H9 (cell line): ENCODE measurements around the gene ARHGAP24. TPM values are rescaled to one million over a fixed set of nuclear protein-coding genes. Genes with fewer than 3 reads are reported as not detected.

Source experiments
- DNase-seq: peaks from one replicate; pipeline ENCODE4 v3.0.0-alpha.2; 2017
- H2AFZ ChIP-seq: one replicate; pipeline ENCODE4 v1.6.1; 2013; ENCODE audit warnings: mild to moderate bottlenecking, low read length, control low read depth, moderate library complexity
- H2AK5ac ChIP-seq: 2 replicates; pipeline ENCODE4 v1.6.1; 2013; ENCODE audit warnings: low read length, control low read depth, mixed read lengths; ENCODE audit not compliant: insufficient read length
- H2BK120ac ChIP-seq: one replicate; pipeline ENCODE4 v1.6.1; 2013; ENCODE audit warnings: low read depth, mild to moderate bottlenecking, low read length, control low read depth, inconsistent platforms; ENCODE audit not compliant: poor library complexity, severe bottlenecking
- H2BK12ac ChIP-seq: 2 replicates; pipeline ENCODE4 v1.6.1; 2013; ENCODE audit warnings: low read length, control low read depth, mixed read lengths, low read depth; ENCODE audit not compliant: insufficient read length
- H2BK15ac ChIP-seq: 2 replicates; pipeline ENCODE4 v1.6.1; 2013; ENCODE audit warnings: low read depth, low read length, control low read depth
- H2BK20ac ChIP-seq: one replicate; pipeline ENCODE4 v1.6.1; 2013; ENCODE audit warnings: low read depth, mild to moderate bottlenecking, low read length, control low read depth, inconsistent platforms; ENCODE audit not compliant: poor library complexity, severe bottlenecking
- H2BK5ac ChIP-seq: 2 replicates; pipeline ENCODE4 v1.6.1; 2013; ENCODE audit warnings: low read length, control low read depth, mixed read lengths; ENCODE audit not compliant: insufficient read length
- H3K14ac ChIP-seq: 2 replicates; pipeline ENCODE4 v1.6.1; 2013; ENCODE audit warnings: low read length, control low read depth; ENCODE audit not compliant: insufficient read depth
- H3K18ac ChIP-seq: 2 replicates; pipeline ENCODE4 v1.6.1; 2013; ENCODE audit warnings: low read depth, mild to moderate bottlenecking, mixed read lengths, low read length, control low read depth; ENCODE audit not compliant: insufficient read length
- H3K23ac ChIP-seq: 2 replicates; pipeline ENCODE4 v1.6.1; 2013; ENCODE audit warnings: low read length, control low read depth, mixed read lengths, low read depth; ENCODE audit not compliant: insufficient read length
- H3K23me2 ChIP-seq: 2 replicates; pipeline ENCODE4 v1.6.1; 2013; ENCODE audit warnings: low read depth, mild to moderate bottlenecking, mixed read lengths, low read length, control low read depth; ENCODE audit not compliant: insufficient read length, poor library complexity, severe bottlenecking
- H3K27ac ChIP-seq: 2 replicates; pipeline ENCODE4 v1.5.1; 2013; ENCODE audit warnings: low read length, control low read depth, mixed read lengths, low read depth; ENCODE audit not compliant: insufficient read length
- H3K27me3 ChIP-seq: 2 replicates; pipeline ENCODE4 v1.6.1; 2013; ENCODE audit warnings: low read length, control low read depth, inconsistent platforms; ENCODE audit not compliant: insufficient read depth
- H3K4ac ChIP-seq: 2 replicates; pipeline ENCODE4 v1.6.1; 2013; ENCODE audit warnings: low read depth, mild to moderate bottlenecking, control low read depth, inconsistent platforms, low read length, moderate library complexity
- H3K4me1 ChIP-seq: 2 replicates; pipeline ENCODE4 v1.6.1; 2013; ENCODE audit warnings: low read length, control low read depth, inconsistent platforms; ENCODE audit not compliant: insufficient read depth
- H3K4me2 ChIP-seq: 2 replicates; pipeline ENCODE4 v1.6.1; 2013; ENCODE audit warnings: low read length, control low read depth, mixed read lengths; ENCODE audit not compliant: insufficient read length, insufficient read depth
- H3K56ac ChIP-seq: 2 replicates; pipeline ENCODE4 v1.6.1; 2013; ENCODE audit warnings: low read depth, mild to moderate bottlenecking, mixed read lengths, low read length, control low read depth; ENCODE audit not compliant: insufficient read length
- H3K79me1 ChIP-seq: 2 replicates; pipeline ENCODE4 v1.6.1; 2013; ENCODE audit warnings: low read depth, mild to moderate bottlenecking, moderate library complexity, low read length, control low read depth, inconsistent platforms; ENCODE audit not compliant: insufficient read depth, poor library complexity, severe bottlenecking
- H3K79me2 ChIP-seq: 2 replicates; pipeline ENCODE4 v1.6.1; 2013; ENCODE audit warnings: low read length, control low read depth, inconsistent platforms; ENCODE audit not compliant: insufficient read depth
- H3K9ac ChIP-seq: 2 replicates; pipeline ENCODE4 v1.6.1; 2013; ENCODE audit warnings: low read length, control low read depth, mixed read lengths; ENCODE audit not compliant: insufficient read length; ENCODE audit errors: extremely low read depth
- H3K9me3 ChIP-seq: one replicate; pipeline ENCODE4 v1.6.1; 2013; ENCODE audit warnings: low read depth, low read length, inconsistent platforms; ENCODE audit not compliant: control insufficient read depth
- H3T11ph ChIP-seq: one replicate; pipeline ENCODE4 v1.6.1; 2013; ENCODE audit warnings: mild to moderate bottlenecking, low read length, control low read depth, inconsistent platforms
- H4K20me1 ChIP-seq: one replicate; pipeline ENCODE4 v1.6.1; 2013; ENCODE audit not compliant: control insufficient read depth, insufficient read length, insufficient read depth
- H4K5ac ChIP-seq: 2 replicates; pipeline ENCODE4 v1.6.1; 2013; ENCODE audit warnings: low read depth, mild to moderate bottlenecking, mixed read lengths, low read length, control low read depth; ENCODE audit not compliant: insufficient read length
- H4K8ac ChIP-seq: replicated peaks from 2 replicates; pipeline ENCODE4 v1.6.1; 2013; ENCODE audit warnings: low read length, control low read depth, mixed read lengths, low read depth; ENCODE audit not compliant: insufficient read length
- H4K91ac ChIP-seq: 2 replicates; pipeline ENCODE4 v1.6.1; 2013; ENCODE audit warnings: low read depth, mild to moderate bottlenecking, moderate library complexity, mixed read lengths, low read length, control low read depth; ENCODE audit not compliant: insufficient read length
- H3K27ac Mint-ChIP-seq, 3 experiments: 2 replicates in 2 of 3; 3 replicates in 1 of 3; pipeline ENCODE4 v1.8.0; 2020 to 2021; ENCODE audit warnings: mixed read lengths in 3 of 3, mild to moderate bottlenecking in 1 of 3, moderate library complexity in 1 of 3
- H3K27me3 Mint-ChIP-seq: 2 replicates; pipeline ENCODE4 v1.8.0; 2021; ENCODE audit warnings: low read depth, mild to moderate bottlenecking, moderate library complexity, mixed read lengths
- H3K36me3 Mint-ChIP-seq, 3 experiments: 2 replicates in 2 of 3; 3 replicates in 1 of 3; pipeline ENCODE4 v1.8.0; 2020 to 2021; ENCODE audit warnings: low read depth in 3 of 3, mixed read lengths in 3 of 3; ENCODE audit not compliant: insufficient read depth in 1 of 3
- H3K4me1 Mint-ChIP-seq, 2 experiments: 2 replicates each; pipeline ENCODE4 v1.8.0; 2020; ENCODE audit warnings: mixed read lengths in 2 of 2
- H3K4me3 Mint-ChIP-seq, 2 experiments: 2 replicates in 1 of 2; 3 replicates in 1 of 2; pipeline ENCODE4 v1.8.0; 2020 to 2021; ENCODE audit warnings: mild to moderate bottlenecking in 2 of 2, mixed read lengths in 2 of 2, moderate library complexity in 1 of 2
- H3K9me3 Mint-ChIP-seq, 2 experiments: 2 replicates in 1 of 2; 3 replicates in 1 of 2; pipeline ENCODE4 v1.8.0; 2020; ENCODE audit warnings: mild to moderate bottlenecking in 2 of 2, mixed read lengths in 2 of 2, moderate library complexity in 1 of 2
- CTCF ChIP-seq: fragments of 200-600 bp; sonication (generic); conservative IDR thresholded peaks from 3 replicates; pipeline ENCODE4 v1.8.0; 2021; ENCODE audit warnings: antibody characterized with exemption, mild to moderate bottlenecking
- WGBS: extraction: QIAGEN DNeasy Blood & Tissue Kit; methylation state at CpG from one replicate; pipeline ENCODE4 v1.1.7; 2013; ENCODE audit warnings: missing lambda C conversion rate, low lambda C conversion rate, mixed read lengths; ENCODE audit not compliant: insufficient read length; ENCODE audit errors: extremely low coverage; 5-methylcytosine and 5-hydroxymethylcytosine counted together
- total RNA-seq: library from RNA; stranded (reverse); gene quantifications from 2 replicates; pipeline ENCODE4 v1.2.1, GENCODE V29; 2021

ARHGAP24 gene
- total RNA-seq, 1 experiment from 2014 or later, result 0.37 TPM

GRCh38 chr4:85744950-85745349 lies 270.0 kb downstream of the ARHGAP24 start:
- no peak overlapping the region for H3K4ac ChIP-seq
- H3K36me3 Mint-ChIP-seq, result no peaks in the 10 kb centered on the region
- H3K4me1 Mint-ChIP-seq, result peaks cover 8 to 9% of the 10 kb centered on the region in 2 experiments
- H3K27ac ChIP-seq, result no peak overlapping the region
- no peak overlapping the region for H2BK12ac ChIP-seq
- H3K4me3 Mint-ChIP-seq, result no peak overlapping the region
- no peak overlapping the region for H4K8ac ChIP-seq
- no peak overlapping the region for H3K14ac ChIP-seq
- no peak for DNase-seq
- H3K27me3 Mint-ChIP-seq, result no peaks in the 10 kb centered on the region
- no peak overlapping the region for H2BK120ac ChIP-seq
- no peak overlapping the region for H2BK5ac ChIP-seq
- H2BK15ac ChIP-seq, result no peak overlapping the region
- H3K79me2 ChIP-seq, result no peaks in the 10 kb centered on the region
- no peak overlapping the region for H3K4me2 ChIP-seq
- H4K5ac ChIP-seq, result no peak overlapping the region
- no peaks in the 10 kb centered on the region for H3K79me1 ChIP-seq
- no peak overlapping the region for H3K18ac ChIP-seq
- no peak overlapping the region for H2BK20ac ChIP-seq
- no peak overlapping the region for H3K9ac ChIP-seq
- H4K20me1 ChIP-seq, result no peaks in the 10 kb centered on the region
- no peaks in the 10 kb centered on the region for H3K23me2 ChIP-seq
- WGBS, result no CpG with 5 or more reads among the region's 6 CpGs
- H3K27ac Mint-ChIP-seq, result no peak overlapping the region
- H3T11ph ChIP-seq, result no peak overlapping the region
- no peak overlapping the region for H3K23ac ChIP-seq
- H2AFZ ChIP-seq, result no peak overlapping the region
- H3K9me3 ChIP-seq, result no peaks in the 10 kb centered on the region
- H3K9me3 Mint-ChIP-seq, result no peaks in the 10 kb centered on the region
- TF ChIP-seq CTCF, result no peak
- no peak overlapping the region for H2AK5ac ChIP-seq
- H3K4me1 ChIP-seq, result no peaks in the 10 kb centered on the region
- H3K56ac ChIP-seq, result no peak overlapping the region
- H4K91ac ChIP-seq, result no peak overlapping the region
- no peaks in the 10 kb centered on the region for H3K27me3 ChIP-seq
